Measurements from ENCODE around the gene UGT1A4. TPM values are rescaled to one million over a fixed set of nuclear protein-coding genes. Genes with fewer than 3 reads are reported as not detected.

UGT1A4 gene
- total and polyA plus RNA-seq, 9 of the 15 experiments (the other 6 are each of a cell fraction or from before 2014, with no cell fraction given), result not detected

GRCh38 chr2:233817361-233817911 lies 98.9 kb downstream of the UGT1A4 start:
- Histone ChIP-seq H3K27ac (ENCODE audit: extremely low read depth, low read depth, low read length) (no peak overlapping the region), H3K4me3 (no peak overlapping the region), H3K36me3 (ENCODE audit: control insufficient read depth, insufficient read depth, low read length) (no peaks in the 10 kb centered on the region), H3K4me2 (ENCODE audit: insufficient read depth, low read length) (no peak overlapping the region), H4K20me1 (replicated peaks; ENCODE audit: control insufficient read depth, insufficient read depth, low read length) (no peaks in the 10 kb centered on the region; the same call in 1 of the 2 replicates), H3K9me1 (ENCODE audit: control insufficient read depth, insufficient read depth, low read length) (no peaks in the 10 kb centered on the region), H3K79me2 (ENCODE audit: control insufficient read depth, insufficient read depth, low read length) (no peaks in the 10 kb centered on the region), H3K9ac (ENCODE audit: insufficient read depth in 1 of 2, low read depth in 2 of 2, low read length in 2 of 2) (no peak overlapping the region), H3K4me1 (replicated peaks in 1 of 2; ENCODE audit: control insufficient read depth in 2 of 2, insufficient read depth in 2 of 2, low read length in 2 of 2) (no peaks in the 10 kb centered on the region; a peak in 1 of 5 replicates), H2AFZ (ENCODE audit: low read depth, low read length) (no peak overlapping the region), H3K27me3 (ENCODE audit: control insufficient read depth in 2 of 2, insufficient read depth in 2 of 2, low read length in 2 of 2) (peaks cover 0 to 51% of the 10 kb centered on the region in 2 experiments; a peak in 4 of 5 replicates), H3K9me3 (replicated peaks; ENCODE audit: control insufficient read depth, insufficient read depth, low read depth, low read length) (no peaks in the 10 kb centered on the region)
- BruUV-seq (replicated peaks), result no TSS peak
- POLR2A ChIA-PET, result interaction anchor here (0.6 kb wide), 1 partner anchor 20 kb away, joined by 3 read pairs; no protein-coding TSS in a partner anchor
- ATAC-seq, result no peak
- in situ Hi-C loops (cut with MboI), result no loop called here
- FAIRE-seq, result no peak
- WGBS (ENCODE audit: insufficient coverage, low coverage, missing lambda C conversion rate), result 10% methylated on average over 3 of the region's 3 CpGs
- intact Hi-C loops (cut with micrococcal nuclease), result no loop called here
- CTCF ChIA-PET (ENCODE audit: low intra/inter-chr PET ratio), result no interaction called here
- DNase-seq (ENCODE audit: extremely low read depth in 1 of 4, low spot score in 3 of 4), result no peak
- TF ChIP-seq POLR2B (IDR thresholded peaks at IDR 0.05; ENCODE audit: low read depth, partially characterized antibody) (no peak), SRSF3 (IDR thresholded peaks at IDR 0.05; ENCODE audit: insufficient read depth, low read length) (no peak), GTF2B (IDR thresholded peaks at IDR 0.05; ENCODE audit: extremely low read depth, insufficient read length) (no peak), FOXK1 (CRISPR knock-in tag; IDR thresholded peaks at IDR 0.05; ENCODE audit: borderline replicate concordance) (no peak), NR2C2 (CRISPR knock-in tag; IDR thresholded peaks at IDR 0.05) (no peak), NR2C2 (tag; IDR thresholded peaks at IDR 0.05) (no peak), RBM14 (IDR thresholded peaks at IDR 0.05; ENCODE audit: borderline replicate concordance, insufficient read depth, low read depth, low read length) (no peak), RERE (CRISPR knock-in tag; IDR thresholded peaks at IDR 0.05; ENCODE audit: borderline replicate concordance) (no peak), SNRNP70 (optimal IDR thresholded peaks at IDR 0.05; ENCODE audit: low read depth, low read length) (no peak), TAF9B (IDR thresholded peaks at IDR 0.05; ENCODE audit: partially characterized antibody) (no peak), ILF3 (IDR thresholded peaks at IDR 0.05; ENCODE audit: borderline replicate concordance) (no peak), HCFC1 (IDR thresholded peaks at IDR 0.05; ENCODE audit: low read depth, low read length) (no peak), NEUROD1 (IDR thresholded peaks at IDR 0.05; ENCODE audit: borderline replicate concordance, low read depth, low read length, partially characterized antibody) (no peak), E4F1 (CRISPR knock-in tag; IDR thresholded peaks at IDR 0.05; ENCODE audit: borderline replicate concordance) (no peak)

Data from K562 (cell line).